Prostate gland (tissue), 2 donors: ENCODE data around the gene ROR1.

Experiments used
- POLR2A ChIP-seq: fragments of 450-650 bp; IDR thresholded peaks from one replicate; pipeline ENCODE4 v1.6.1; 2016; ENCODE audit warnings: antibody characterized with exemption, mild to moderate bottlenecking
- TF ChIP-seq, protein P1 (sequence below), 4 experiments: fragments of 200-600 bp in 2 of 4; fragments of 450-650 bp in 2 of 4; sonication (generic) in 2 of 4; IDR thresholded peaks; 1 replicate in 3 of 4; 2 replicates in 1 of 4; pipeline ENCODE4 v1.5.1; 2016 to 2019; ENCODE audit warnings: antibody characterized with exemption in 4 of 4, mild to moderate bottlenecking in 2 of 4, moderate library complexity in 2 of 4

- TF ChIP-seq, protein P1, sequence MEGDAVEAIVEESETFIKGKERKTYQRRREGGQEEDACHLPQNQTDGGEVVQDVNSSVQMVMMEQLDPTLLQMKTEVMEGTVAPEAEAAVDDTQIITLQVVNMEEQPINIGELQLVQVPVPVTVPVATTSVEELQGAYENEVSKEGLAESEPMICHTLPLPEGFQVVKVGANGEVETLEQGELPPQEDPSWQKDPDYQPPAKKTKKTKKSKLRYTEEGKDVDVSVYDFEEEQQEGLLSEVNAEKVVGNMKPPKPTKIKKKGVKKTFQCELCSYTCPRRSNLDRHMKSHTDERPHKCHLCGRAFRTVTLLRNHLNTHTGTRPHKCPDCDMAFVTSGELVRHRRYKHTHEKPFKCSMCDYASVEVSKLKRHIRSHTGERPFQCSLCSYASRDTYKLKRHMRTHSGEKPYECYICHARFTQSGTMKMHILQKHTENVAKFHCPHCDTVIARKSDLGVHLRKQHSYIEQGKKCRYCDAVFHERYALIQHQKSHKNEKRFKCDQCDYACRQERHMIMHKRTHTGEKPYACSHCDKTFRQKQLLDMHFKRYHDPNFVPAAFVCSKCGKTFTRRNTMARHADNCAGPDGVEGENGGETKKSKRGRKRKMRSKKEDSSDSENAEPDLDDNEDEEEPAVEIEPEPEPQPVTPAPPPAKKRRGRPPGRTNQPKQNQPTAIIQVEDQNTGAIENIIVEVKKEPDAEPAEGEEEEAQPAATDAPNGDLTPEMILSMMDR (IDR thresholded peaks at IDR 0.05), result no peak
- TF ChIP-seq POLR2A, result no peak
Measured at GRCh38 chr1:64084451-64084850, 310.6 kb downstream of the ROR1 start.
